ENCODE data around the gene SEMA5A. TPM values are rescaled to one million over a fixed set of nuclear protein-coding genes. Genes with fewer than 3 reads are reported as not detected.

SEMA5A gene
- total and polyA plus RNA-seq, 2 of the 13 experiments (the other 11 are each of a cell fraction or from before 2014, with no cell fraction given): 0.01 TPM; not detected in 1

DNA sequence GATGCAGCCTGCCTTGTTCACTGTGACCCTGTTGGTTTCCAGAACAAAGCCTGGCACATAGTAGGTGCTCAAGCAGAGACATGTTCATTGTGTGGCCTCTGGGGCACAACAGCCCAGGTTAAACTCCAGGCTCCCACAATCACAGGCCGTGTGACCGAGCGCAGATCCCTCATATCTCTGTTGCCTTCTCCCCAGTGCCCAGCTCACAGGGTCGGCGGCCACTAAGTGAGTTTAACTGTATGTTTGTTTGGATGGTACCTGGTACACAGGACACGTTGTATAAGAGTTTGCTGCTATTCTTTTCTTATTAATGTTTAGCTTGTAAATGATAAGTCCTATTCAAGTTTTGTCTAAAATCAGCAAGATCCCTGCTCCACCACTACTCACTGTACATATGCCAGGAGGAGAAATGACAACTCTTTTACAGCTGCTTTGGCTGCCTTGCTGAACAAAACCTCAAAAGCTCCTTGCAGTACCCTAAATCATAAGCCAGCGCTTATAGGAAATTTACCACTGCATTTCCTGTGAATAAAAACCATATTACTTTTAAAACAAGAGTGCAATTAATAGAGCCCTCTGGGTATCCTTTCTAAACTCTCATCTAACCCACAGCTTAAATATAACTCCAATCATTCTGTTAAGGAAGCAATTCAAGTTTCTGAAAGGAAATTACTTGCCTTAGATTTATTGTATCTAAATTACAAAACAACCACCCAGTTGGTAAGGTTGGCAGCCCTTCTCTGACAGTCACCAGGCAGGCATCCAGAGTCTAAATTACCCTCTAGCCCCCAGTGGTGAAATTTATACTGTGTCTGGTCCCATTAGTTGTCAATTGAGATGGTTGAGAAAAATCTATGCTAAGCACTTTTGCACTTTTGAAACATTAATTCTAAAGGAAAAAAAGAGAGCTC lies 379.4 kb downstream of the SEMA5A start:
- H3K4me3 ChIP-seq (replicated peaks in 1 of 3; ENCODE audit: insufficient read depth in 1 of 3, low read depth in 2 of 3, low read length in 3 of 3): no peak overlapping the region
- TF ChIP-seq HOXA5 (CRISPR knock-in tag; IDR thresholded peaks at IDR 0.05): no peak
- no peak for TF ChIP-seq ZNF143 (CRISPR knock-in tag; IDR thresholded peaks at IDR 0.05)
- TF ChIP-seq, protein P1, sequence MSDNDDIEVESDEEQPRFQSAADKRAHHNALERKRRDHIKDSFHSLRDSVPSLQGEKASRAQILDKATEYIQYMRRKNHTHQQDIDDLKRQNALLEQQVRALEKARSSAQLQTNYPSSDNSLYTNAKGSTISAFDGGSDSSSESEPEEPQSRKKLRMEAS (IDR thresholded peaks at IDR 0.05): no peak
- no peak for TF ChIP-seq ZNF235 (CRISPR knock-in tag; IDR thresholded peaks at IDR 0.05; ENCODE audit: borderline replicate concordance)
- no peak for TF ChIP-seq ZNF33A (CRISPR knock-in tag; IDR thresholded peaks at IDR 0.05; ENCODE audit: borderline replicate concordance)
- no peak for TF ChIP-seq MED8 (CRISPR knock-in tag; IDR thresholded peaks at IDR 0.05; ENCODE audit: insufficient replicate concordance)
- no peak for TF ChIP-seq ZNF749 (CRISPR knock-in tag; IDR thresholded peaks at IDR 0.05; ENCODE audit: borderline replicate concordance)
- TF ChIP-seq TEAD2 (CRISPR knock-in tag; IDR thresholded peaks at IDR 0.05): no peak
- no peak for TF ChIP-seq ARNTL (CRISPR knock-in tag; IDR thresholded peaks at IDR 0.05)
- TF ChIP-seq ZC3H4 (CRISPR knock-in tag; IDR thresholded peaks at IDR 0.05; ENCODE audit: borderline replicate concordance): no peak
- no peak for TF ChIP-seq ZNF773 (CRISPR knock-in tag; IDR thresholded peaks at IDR 0.05; ENCODE audit: borderline replicate concordance)
- TF ChIP-seq, protein P2, sequence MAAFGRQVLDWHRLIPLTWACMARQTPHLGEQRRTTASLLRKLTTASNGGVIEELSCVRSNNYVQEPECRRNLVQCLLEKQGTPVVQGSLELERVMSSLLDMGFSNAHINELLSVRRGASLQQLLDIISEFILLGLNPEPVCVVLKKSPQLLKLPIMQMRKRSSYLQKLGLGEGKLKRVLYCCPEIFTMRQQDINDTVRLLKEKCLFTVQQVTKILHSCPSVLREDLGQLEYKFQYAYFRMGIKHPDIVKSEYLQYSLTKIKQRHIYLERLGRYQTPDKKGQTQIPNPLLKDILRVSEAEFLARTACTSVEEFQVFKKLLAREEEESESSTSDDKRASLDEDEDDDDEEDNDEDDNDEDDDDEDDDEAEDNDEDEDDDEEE (CRISPR knock-in tag; IDR thresholded peaks at IDR 0.05): no peak
- ChIA-PET POLR2A (no interaction called here), CTCF (ENCODE audit: low intra/inter-chr PET ratio, low total read pairs) (no interaction called here)
- H3K79me2 ChIP-seq (ENCODE audit: insufficient read depth, low read length): no peaks in the 10 kb centered on the region
- H3K27ac ChIP-seq (ENCODE audit: extremely low read length, insufficient read depth, low read length): no peak overlapping the region
- H2AFZ ChIP-seq (ENCODE audit: low read length): no peak overlapping the region
- no peak overlapping the region for H3K4me2 ChIP-seq (ENCODE audit: low read depth, low read length)
- no peaks in the 10 kb centered on the region for H3K36me3 ChIP-seq (replicated peaks in 1 of 2; ENCODE audit: control insufficient read depth in 1 of 2, insufficient read depth in 2 of 2, low read length in 2 of 2)
- no peak for ATAC-seq
- H3K27me3 ChIP-seq (ENCODE audit: control insufficient read depth in 1 of 2, insufficient read depth in 2 of 2, low read length in 2 of 2): no peaks in the 10 kb centered on the region
- H3K9ac ChIP-seq (ENCODE audit: insufficient read depth, low read depth, low read length): no peak overlapping the region
- H3K9me3 ChIP-seq (ENCODE audit: low read length): 0 out of 2 replicates have a peak, but pooled peaks cover 8% of the 10 kb centered on the region
- in situ Hi-C loops (cut with HindIII; ENCODE audit: extremely low pct_ligation_motif_present, low pct_unique_long_range_greater_than_20kb) (no loop called here), intact Hi-C loops (cut with micrococcal nuclease; ENCODE audit: unreplicated experiment) (no loop called here)
- no TSS peak for BruUV-seq (replicated peaks)
- WGBS (ENCODE audit: low lambda C conversion rate): 34% methylated on average over 7 of the region's 7 CpGs
- H3K4me1 ChIP-seq (ENCODE audit: insufficient read depth, low read length): no peaks in the 10 kb centered on the region
- no peak for FAIRE-seq
- no peaks in the 10 kb centered on the region for H4K20me1 ChIP-seq (ENCODE audit: insufficient read depth, low read length)
- no peak for DNase-seq (ENCODE audit: low spot score)
